Suprapubic skin (tissue), 3 donors: ENCODE data around the gene TARM1.

Experiments used
- CTCF ChIP-seq, 2 donors: fragments of 200-600 bp in 1 of 2; fragments of 450-650 bp in 1 of 2; sonication (generic) in 1 of 2; IDR thresholded peaks; one replicate each; pipeline ENCODE4 v1.5.1; 2016 to 2019; ENCODE audit warnings: antibody characterized with exemption in 2 of 2, mild to moderate bottlenecking in 1 of 2, moderate library complexity in 1 of 2
- POLR2AphosphoS5 ChIP-seq, 3 donors: sonication (generic); formaldehyde crosslinking; IDR thresholded peaks; one replicate each; pipeline ENCODE4 v1.6.1; 2017; ENCODE audit warnings: antibody characterized with exemption in 3 of 3

GRCh38 chr19:54094426-54095000, 13.3 kb upstream of the TARM1 start:
- no peak for TF ChIP-seq CTCF (IDR thresholded peaks at IDR 0.05)
- TF ChIP-seq POLR2AphosphoS5 (IDR thresholded peaks at IDR 0.05): no peak
